Stimulated activated naive B cell treated with anti-CD40 and anti-IgM and Interleukin-4, amounts not matched to agents 10 μg/mL and 1 μg/mL and 100 μg/mL, for 72 hours (primary cell): ENCODE results near the gene SERPINB11.
"Not testable (repeated sequence)": the region's sequence is repeated elsewhere in the genome, so short reads cannot be mapped to it uniquely, and the experiment has no call there.

Source experiments
- ATAC-seq, 2 donors: fragments of 150-1000 bp; cut with Tn5 transposase; replicated peaks; 2 replicates each; pipeline ENCODE4 v1.10.0; 2021; ENCODE audit warnings: moderate library complexity in 1 of 2
- DNase-seq: peaks from one replicate; pipeline ENCODE4 v3.0.0; 2021
- H3K27ac Mint-ChIP-seq: one replicate; pipeline ENCODE4 v1.8.0; 2022; ENCODE audit warnings: mild to moderate bottlenecking, mixed read lengths
- H3K27me3 Mint-ChIP-seq, 2 donors: one replicate each; pipeline ENCODE4 v1.8.0; 2022; ENCODE audit warnings: mixed read lengths in 2 of 2
- H3K36me3 Mint-ChIP-seq, 2 donors: one replicate each; pipeline ENCODE4 v1.8.0; 2022; ENCODE audit warnings: mixed read lengths in 2 of 2, mild to moderate bottlenecking in 1 of 2
- H3K4me1 Mint-ChIP-seq, 2 donors: one replicate each; pipeline ENCODE4 v1.8.0; 2022; ENCODE audit warnings: mixed read lengths in 2 of 2, mild to moderate bottlenecking in 1 of 2
- H3K4me3 Mint-ChIP-seq, 2 donors: one replicate each; pipeline ENCODE4 v1.8.0; 2022; ENCODE audit warnings: mild to moderate bottlenecking in 2 of 2, mixed read lengths in 2 of 2, moderate library complexity in 1 of 2
- H3K9me3 Mint-ChIP-seq, 2 donors: one replicate each; pipeline ENCODE4 v1.8.0; 2022; ENCODE audit warnings: mixed read lengths in 2 of 2, mild to moderate bottlenecking in 1 of 2

The SERPINB11 gene

GRCh38 chr18:63757541-63757940 lies 54.8 kb downstream of the SERPINB11 start:
- DNase-seq, result no peak
- H3K27ac Mint-ChIP-seq, result no peak overlapping the region
- H3K9me3 Mint-ChIP-seq, result peaks cover 15 to 17% of the 10 kb centered on the region in 2 donors
- H3K4me1 Mint-ChIP-seq, result no peaks in the 10 kb centered on the region
- no peak overlapping the region for H3K4me3 Mint-ChIP-seq
- no peaks in the 10 kb centered on the region for H3K27me3 Mint-ChIP-seq
- no peak for ATAC-seq
- H3K36me3 Mint-ChIP-seq, result peaks cover 5 to 8% of the 10 kb centered on the region in 2 donors

- ATAC-seq (no peak), DNase-seq (no peak)
- no peaks in the 10 kb centered on the region for H3K4me1 Mint-ChIP-seq
- H3K27ac Mint-ChIP-seq, result no peak overlapping the region
- H3K27me3 Mint-ChIP-seq, result no peaks in the 10 kb centered on the region
- H3K36me3 Mint-ChIP-seq, result peaks cover 5 to 8% of the 10 kb centered on the region in 2 donors
- peaks cover 15 to 17% of the 10 kb centered on the region in 2 donors for H3K9me3 Mint-ChIP-seq
- H3K4me3 Mint-ChIP-seq, result no peak overlapping the region
Observed at GRCh38 chr18:63758615-63759240, 56.0 kb downstream of the SERPINB11 start.

- not testable (repeated sequence) for H3K27ac Mint-ChIP-seq, H3K36me3 Mint-ChIP-seq, H3K4me3 Mint-ChIP-seq, H3K4me1 Mint-ChIP-seq, ATAC-seq, DNase-seq, H3K27me3 Mint-ChIP-seq
- H3K9me3 Mint-ChIP-seq, result peaks cover 14 to 17% of the 10 kb centered on the region in 2 donors
Observed at GRCh38 chr18:63759786-63760185, 57.0 kb downstream of the SERPINB11 start.

- Mint-ChIP-seq H3K4me3 (no peak overlapping the region), H3K36me3 (peaks cover 5 to 8% of the 10 kb centered on the region in 2 donors), H3K4me1 (no peaks in the 10 kb centered on the region), H3K27ac (no peak overlapping the region), H3K9me3 (peaks cover 14 to 17% of the 10 kb centered on the region in 2 donors), H3K27me3 (no peaks in the 10 kb centered on the region)
- no peak for DNase-seq
- ATAC-seq, result no peak
Observed at GRCh38 chr18:63762518-63762917, 59.8 kb downstream of the SERPINB11 start.

- ATAC-seq, result no peak
- H3K27me3 Mint-ChIP-seq, result no peaks in the 10 kb centered on the region
- H3K36me3 Mint-ChIP-seq, result peaks cover 5 to 8% of the 10 kb centered on the region in 2 donors
Observed at GRCh38 chr18:63763831-63764600, 61.3 kb downstream of the SERPINB11 start.

GRCh38 chr18:63765837-63766236 lies 63.1 kb downstream of the SERPINB11 start:
- ATAC-seq, result no peak
- H3K27me3 Mint-ChIP-seq, result peaks cover 0 to 3% of the 10 kb centered on the region in 2 donors
- H3K4me1 Mint-ChIP-seq, result no peaks in the 10 kb centered on the region
- no peak overlapping the region for H3K4me3 Mint-ChIP-seq
- no peak for DNase-seq
- no peak overlapping the region for H3K27ac Mint-ChIP-seq
- no peaks in the 10 kb centered on the region for H3K36me3 Mint-ChIP-seq
- peaks cover 4 to 7% of the 10 kb centered on the region in 2 donors for H3K9me3 Mint-ChIP-seq

More at GRCh38 chr18:63763831-63764600, 61.3 kb downstream of the SERPINB11 start:
- Mint-ChIP-seq H3K9me3 (peaks cover 14 to 17% of the 10 kb centered on the region in 2 donors), H3K4me3 (no peak overlapping the region), H3K27ac (no peak overlapping the region), H3K4me1 (no peaks in the 10 kb centered on the region)
- no peak for DNase-seq
